Measurements from ENCODE around the gene PIM3. TPM values are rescaled to one million over a fixed set of nuclear protein-coding genes. Genes with fewer than 3 reads are reported as not detected.

Gene PIM3
- total RNA-seq, 1 experiment from 2014 or later, result 58.1 TPM

DNA sequence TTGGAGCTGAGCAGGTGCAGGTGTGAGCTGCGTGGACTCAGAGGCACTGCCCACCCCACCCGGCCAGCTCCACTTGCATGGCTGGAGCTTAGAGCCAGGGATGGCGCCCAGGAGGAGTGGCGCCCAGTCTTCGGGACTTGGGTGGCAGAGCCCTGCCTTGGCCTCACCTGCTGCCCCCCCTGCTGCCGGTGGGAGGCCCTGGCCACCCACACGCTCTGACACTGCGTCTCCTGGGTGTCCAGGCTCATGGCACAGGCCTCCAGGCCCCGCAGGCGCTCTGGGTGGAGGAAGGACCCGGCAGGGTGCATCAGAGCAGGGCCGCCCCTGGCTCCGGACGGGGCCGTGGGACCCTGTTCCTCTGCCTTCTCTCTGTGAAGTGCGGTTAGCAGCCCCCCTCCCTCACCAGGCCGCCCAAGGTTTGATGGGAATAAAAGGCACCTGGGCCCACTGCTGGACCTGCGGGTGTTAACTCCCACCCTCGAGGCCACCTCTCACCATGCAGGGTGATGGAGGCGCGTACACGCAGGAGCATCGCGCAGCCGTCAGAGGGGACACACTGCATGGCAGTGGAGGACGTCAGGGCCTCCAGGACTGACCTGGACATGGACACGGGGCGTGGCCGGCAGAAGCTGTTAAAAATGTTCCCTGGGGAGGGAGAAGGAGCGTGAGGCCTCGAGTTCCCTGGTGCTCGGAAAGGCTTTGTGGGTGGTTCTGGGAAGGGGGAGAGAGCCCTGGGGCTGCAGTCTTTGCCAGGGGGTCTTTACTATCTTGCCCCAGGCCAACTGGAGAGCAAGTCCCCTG is 40.2 kb downstream of the PIM3 start:
- DNase-seq (ENCODE audit: low read depth), result no peak

DNA sequence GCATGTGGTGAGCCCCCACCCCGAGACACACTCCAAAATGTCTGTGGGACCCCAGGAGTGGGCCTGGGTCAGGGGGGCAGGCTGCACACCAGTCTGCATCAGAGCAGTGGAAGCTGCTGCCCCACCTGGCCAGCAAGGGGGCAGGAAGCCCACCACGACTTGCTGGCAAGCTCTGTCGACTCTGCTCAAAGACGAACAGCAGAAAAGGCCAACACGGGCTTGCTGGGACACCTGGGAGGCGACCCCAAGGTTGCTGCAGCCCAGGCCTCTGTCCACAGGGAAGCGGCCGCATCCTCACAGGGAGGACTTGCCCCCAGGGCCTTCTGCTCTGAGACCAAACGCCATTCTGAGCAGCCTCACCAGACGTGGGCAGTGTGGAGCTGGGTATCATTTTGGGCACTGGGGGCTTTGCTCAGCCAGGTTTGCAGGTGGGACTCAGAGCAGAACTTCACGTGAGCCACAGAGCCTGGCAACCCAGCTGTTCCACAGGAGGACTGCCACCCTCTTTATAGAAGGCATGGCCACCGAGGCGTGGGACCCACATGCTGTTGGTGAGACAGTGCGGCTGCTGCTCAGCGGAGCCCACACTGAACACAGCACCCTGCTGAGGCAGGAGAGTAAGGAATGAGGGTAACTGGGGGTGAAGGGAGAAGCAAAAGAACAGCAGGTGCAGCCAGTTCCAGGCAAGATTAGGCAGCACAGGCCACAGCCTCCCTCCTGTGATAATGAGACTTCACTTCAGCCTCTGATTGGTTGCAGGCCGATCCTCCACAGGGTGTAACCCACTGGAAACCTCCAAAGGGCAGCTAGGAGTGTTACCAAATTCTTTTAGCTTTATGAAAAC is 41.0 kb downstream of the PIM3 start:
- no peak for DNase-seq (ENCODE audit: low read depth)

DNA sequence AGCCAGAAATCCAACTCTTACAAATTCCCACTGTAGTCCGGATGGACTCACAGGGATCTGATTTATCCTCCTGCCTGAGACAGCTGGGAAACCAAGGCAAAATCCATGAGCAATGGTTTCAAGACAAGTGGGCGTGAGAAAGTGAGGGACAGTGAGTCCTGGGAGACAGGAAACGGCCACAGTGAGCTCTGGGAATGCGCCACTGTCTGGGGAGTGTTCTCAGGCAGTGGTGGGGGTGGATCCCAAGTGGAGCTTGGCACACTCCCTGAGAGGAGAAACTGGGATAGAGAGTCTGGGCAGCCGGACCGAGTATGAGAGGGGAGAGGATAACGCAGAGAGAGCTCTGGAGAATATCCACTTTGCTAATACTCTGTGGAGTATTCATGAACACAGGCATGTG is 42.2 kb downstream of the PIM3 start:
- peak; percentile 13 for DNase-seq (ENCODE audit: low read depth)

DNA sequence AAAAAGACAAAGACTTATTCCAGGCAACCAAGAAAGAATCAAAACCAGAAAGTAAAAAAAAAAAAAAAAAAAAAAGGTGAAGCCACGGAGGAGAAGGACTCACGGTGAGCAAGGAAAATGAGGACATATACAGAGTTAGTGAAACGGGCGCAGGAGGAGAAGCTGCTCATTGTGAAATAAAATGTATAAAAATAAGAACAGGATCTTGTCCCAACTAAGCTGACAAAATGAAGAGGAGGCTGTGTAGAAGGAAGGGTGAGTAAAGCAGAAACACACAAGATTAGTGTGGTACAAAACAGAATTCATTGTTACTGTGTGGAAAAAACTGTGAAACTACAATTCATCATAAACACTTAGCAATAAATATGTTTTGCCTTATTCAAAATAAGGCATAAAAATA is 44.3 kb downstream of the PIM3 start:
- no peak for DNase-seq (ENCODE audit: low read depth)

- no peak for DNase-seq (ENCODE audit: low read depth)
These were observed 46.5 kb downstream of the PIM3 start for GRCh38 chr22:50007057-50007511.

DNA sequence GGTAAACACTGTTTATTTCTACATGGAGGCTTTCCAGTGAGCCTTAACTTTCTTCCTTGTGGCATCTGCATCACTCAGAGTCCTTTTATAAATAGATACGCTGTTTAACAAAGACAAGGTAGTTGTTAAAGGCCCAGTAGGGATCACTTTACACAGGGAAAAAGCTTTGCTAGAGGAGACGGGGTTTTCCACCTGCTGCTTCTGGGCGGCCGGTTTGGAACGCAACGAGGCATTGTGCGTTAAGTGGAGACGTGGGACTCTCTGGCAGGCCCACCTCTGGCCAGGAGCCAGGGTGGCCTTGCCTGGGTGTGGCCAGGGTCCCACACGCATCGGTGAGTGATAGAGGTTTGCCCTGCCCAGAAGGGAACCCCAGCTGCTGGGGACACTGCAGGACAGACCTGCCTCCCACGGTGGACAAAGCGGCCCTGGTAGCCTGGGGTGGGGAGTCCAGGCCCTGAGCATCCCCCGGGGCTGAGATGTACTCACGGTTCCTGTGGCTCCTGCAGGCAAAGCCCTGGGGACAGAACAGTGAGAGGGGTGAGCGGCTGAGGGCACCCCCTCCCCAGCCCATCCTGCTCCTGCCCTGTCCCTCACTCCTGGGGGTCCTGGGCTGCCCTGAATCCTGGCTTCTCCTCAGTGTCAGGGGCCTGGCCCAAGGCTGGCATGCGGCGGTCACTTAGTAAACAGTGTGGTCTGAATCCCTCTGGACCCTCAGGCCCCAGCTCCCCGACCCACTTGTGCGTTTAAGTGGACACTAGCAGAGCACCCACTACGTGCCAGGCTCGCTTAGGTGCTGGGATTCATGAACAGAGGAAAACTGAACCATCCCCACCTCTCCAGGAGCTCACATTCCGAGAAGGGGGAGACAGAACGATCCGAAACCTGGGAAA is 47.8 kb downstream of the PIM3 start:
- no peak for DNase-seq (ENCODE audit: low read depth)

DNA sequence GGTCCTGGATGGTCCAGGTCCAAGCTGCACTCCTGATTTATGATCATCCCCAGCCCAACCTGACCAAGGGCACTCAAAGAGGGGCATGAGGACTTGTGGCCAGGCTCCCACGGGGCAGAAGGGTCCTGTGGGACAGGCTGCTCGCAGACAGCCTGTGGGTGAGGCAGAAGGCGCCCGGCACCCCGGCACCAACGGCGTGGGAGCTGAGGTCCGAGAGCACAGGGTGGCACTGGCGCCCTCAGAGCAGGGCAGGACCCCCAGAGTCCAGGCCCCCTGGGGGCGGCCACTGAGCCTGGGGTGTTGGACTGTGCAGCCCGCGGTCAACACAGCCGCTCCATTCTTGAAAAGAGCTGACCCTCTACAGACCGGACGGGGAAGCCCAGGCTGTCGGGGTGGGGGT is 48.7 kb downstream of the PIM3 start:
- DNase-seq (ENCODE audit: low read depth), result no peak

DNA sequence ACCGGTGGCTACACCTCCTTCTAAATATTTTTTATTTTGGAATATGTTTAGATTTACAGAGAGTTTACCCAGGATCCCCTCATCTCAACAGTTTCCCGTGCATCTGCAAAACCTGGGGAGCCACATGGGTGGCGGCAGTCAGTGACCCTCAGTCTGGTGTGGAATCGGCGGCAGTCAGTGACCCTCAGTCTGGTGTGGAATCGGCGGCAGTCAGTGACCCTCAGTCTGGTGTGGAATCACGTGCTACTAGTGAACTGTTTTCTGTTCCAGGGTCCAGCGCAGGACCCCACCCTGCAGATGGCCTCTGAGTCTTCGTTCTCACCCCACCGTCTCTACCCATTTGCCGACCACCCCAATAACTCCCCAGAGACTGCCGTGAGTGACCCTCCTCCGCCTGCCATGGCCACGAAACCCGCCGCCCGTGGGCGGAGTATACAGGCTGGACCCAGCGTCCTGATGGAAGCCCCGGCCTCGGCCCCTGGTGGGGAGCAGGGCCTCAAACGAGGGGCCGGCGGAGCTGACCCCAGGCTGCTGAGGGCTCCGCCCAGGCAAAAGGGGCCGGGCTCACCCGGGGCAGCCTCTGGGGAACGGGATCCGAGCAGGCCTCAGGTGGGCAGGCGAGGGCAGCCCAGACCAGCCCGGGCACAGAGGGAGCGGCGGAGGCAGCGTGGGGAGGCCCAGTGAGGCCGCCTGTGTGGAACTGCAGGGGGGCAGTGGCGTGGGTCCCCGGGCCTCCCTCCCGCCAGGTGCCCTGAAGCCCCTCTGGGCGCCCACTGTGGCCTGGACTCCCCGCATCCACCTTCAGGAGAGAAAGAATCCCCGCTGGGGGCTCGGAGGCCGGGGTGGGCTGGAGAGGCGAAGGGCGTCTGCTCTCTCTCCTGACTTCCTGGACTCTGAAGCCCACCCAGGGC is 49.4 kb downstream of the PIM3 start:
- no peak for DNase-seq (ENCODE audit: low read depth)

GRCh38 chr22:50010676-50011446 is 50.3 kb downstream of the PIM3 start:
- no peak for DNase-seq (ENCODE audit: low read depth)

- no peak for DNase-seq (ENCODE audit: low read depth)
These were observed 51.1 kb downstream of the PIM3 start for GRCh38 chr22:50011447-50012210.

DNA sequence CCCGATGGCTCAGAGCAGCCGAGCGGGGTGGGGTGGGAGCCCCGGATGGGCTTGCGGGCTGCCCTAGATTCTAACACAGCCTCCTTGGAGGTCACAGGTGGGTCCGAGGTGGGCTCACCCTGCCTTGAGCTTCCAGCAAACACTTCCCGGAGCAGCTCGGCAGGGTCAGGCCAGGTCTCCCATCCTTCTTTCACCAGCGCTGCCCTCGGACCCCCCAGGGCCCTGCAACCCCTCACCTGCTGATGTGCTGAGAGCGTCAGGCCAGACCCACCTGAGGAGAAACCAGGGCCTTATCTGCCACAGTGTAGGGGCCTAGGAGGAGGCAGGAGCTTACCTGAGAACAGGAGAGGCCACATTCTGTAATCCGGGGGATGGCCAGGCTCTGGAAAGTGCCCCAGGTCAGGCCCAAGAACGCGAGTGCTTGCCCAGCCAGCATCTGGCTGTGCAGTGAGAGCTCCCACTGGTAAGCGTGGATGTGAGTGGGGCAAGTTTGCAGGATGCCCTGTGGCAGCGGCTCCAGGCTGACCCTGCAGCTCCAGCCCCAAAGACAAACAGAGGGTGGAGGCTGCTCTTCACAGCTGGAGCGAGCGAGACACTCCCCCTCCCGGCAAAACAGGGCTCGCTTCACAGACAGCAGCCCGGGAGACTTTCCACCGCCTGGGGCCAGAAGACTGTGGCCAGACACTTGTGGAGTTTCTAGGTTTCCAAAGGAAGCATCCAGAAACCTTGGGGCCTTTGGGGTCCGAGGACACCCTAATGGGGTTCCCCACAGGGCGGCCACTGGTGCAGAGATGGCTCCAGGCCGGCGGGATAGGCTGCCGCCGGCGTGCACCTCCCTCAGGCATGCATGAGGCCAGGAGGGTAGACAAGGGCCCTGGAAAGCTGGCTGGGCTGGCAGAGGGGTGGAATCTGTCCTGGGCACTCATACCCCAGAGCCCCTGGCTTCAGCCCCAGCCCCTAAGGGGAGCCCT is 51.9 kb downstream of the PIM3 start, which contains the start of gene IL17REL:
Gene IL17REL, minus strand, starts transcription at position 555 of the 971 bp plus-strand sequence. Its CDS starts 119 bp downstream, at position 436.
- DNase-seq (ENCODE audit: low read depth), result no peak

Small RNA genes lying within 50 kb of the gene (small RNA-seq; reads per million reads assigned to genes)
- not detected for gene MIR6821

Other genes starting within 250 kb of the PIM3 start
- gene BRD1, start 132.9 kb upstream of the PIM3 start, total RNA-seq (2014; rRNA removed; shearing (Covaris generic)), result 11.6 and 14.4 TPM in 2 replicates
- 11.9 and 15.1 TPM in 2 replicates for gene ZBED4, start 106.9 kb upstream of the PIM3 start, total RNA-seq (2014; rRNA removed; shearing (Covaris generic))
- gene ALG12, start 42.3 kb upstream of the PIM3 start, total RNA-seq (2014; rRNA removed; shearing (Covaris generic)), result 21.7 and 23.1 TPM in 2 replicates
- 38.7 and 53.1 TPM in 2 replicates for gene CRELD2, start 42.1 kb upstream of the PIM3 start, total RNA-seq (2014; rRNA removed; shearing (Covaris generic))
- not detected in 2 replicates for gene IL17REL, start 52.0 kb downstream of the PIM3 start, total RNA-seq (2014; rRNA removed; shearing (Covaris generic))
- not detected in 2 replicates for gene TTLL8, start 97.5 kb downstream of the PIM3 start, total RNA-seq (2014; rRNA removed; shearing (Covaris generic))
- 0.10 TPM in 1 of 2 replicates, not detected in the other for gene MLC1, start 124.7 kb downstream of the PIM3 start, total RNA-seq (2014; rRNA removed; shearing (Covaris generic))
- gene MOV10L1, start 129.2 kb downstream of the PIM3 start, total RNA-seq (2014; rRNA removed; shearing (Covaris generic)), result not detected in 2 replicates
- 1.4 and 1.6 TPM in 2 replicates for gene PANX2, start 210.0 kb downstream of the PIM3 start, total RNA-seq (2014; rRNA removed; shearing (Covaris generic))
- gene TRABD, start 225.1 kb downstream of the PIM3 start, total RNA-seq (2014; rRNA removed; shearing (Covaris generic)), result 45.0 and 50.9 TPM in 2 replicates
- 44.5 and 49.1 TPM in 2 replicates for gene SELENOO, start 240.2 kb downstream of the PIM3 start, total RNA-seq (2014; rRNA removed; shearing (Covaris generic))